ENCODE results near the gene PRAMEF13.
"Not testable (repeated sequence)": the region's sequence is repeated elsewhere in the genome, so short reads cannot be mapped to it uniquely, and the experiment has no call there.

PRAMEF13 gene

GRCh38 chr1:13201309-13201708 lies at the start of gene PRAMEF13:
TSS of gene PRAMEF13 (minus strand) at chr1:13201409. CDS start at chr1:13199589, 1,820 bp downstream.
- not testable (repeated sequence) for DNase-seq (ENCODE audit: low read depth)

DNA sequence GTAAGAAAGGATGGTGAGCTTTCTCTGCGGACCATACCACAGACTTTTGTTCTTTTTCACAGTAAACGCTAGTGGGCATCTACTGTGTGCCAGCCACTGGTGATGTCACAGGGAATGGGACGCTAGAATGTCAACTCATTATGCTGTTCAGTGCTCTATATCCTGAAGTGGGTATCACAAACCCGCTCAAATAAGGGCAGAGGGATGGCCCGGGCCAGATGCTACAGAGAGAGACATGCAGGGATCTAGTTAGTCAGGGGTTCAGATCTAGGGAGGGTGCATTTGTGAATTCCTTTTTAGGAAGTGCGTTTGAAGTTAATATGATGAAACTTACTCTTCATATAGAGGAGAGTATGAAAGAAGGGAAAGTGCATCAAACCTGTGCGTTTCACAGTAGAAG lies 45.9 kb upstream of the PRAMEF13 start:
- not testable (repeated sequence) for DNase-seq (ENCODE audit: low read depth)

DNA sequence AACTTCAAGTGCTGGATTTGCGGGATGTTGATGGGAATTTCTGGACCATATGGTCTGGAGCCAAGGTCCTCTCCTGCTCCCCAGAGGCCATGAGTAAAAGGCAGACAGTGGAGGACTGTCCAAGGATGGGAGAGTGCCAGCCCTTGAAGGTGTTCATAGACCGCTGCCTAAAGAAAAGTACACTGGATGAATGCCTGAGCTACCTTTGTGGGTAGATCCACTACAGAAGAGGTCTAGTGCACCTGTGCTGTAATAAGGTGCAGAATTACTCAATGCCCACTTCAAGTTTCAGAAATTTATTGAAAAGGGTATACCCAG lies 45.3 kb upstream of the PRAMEF13 start:
- DNase-seq (ENCODE audit: low read depth): not testable (repeated sequence)

DNA sequence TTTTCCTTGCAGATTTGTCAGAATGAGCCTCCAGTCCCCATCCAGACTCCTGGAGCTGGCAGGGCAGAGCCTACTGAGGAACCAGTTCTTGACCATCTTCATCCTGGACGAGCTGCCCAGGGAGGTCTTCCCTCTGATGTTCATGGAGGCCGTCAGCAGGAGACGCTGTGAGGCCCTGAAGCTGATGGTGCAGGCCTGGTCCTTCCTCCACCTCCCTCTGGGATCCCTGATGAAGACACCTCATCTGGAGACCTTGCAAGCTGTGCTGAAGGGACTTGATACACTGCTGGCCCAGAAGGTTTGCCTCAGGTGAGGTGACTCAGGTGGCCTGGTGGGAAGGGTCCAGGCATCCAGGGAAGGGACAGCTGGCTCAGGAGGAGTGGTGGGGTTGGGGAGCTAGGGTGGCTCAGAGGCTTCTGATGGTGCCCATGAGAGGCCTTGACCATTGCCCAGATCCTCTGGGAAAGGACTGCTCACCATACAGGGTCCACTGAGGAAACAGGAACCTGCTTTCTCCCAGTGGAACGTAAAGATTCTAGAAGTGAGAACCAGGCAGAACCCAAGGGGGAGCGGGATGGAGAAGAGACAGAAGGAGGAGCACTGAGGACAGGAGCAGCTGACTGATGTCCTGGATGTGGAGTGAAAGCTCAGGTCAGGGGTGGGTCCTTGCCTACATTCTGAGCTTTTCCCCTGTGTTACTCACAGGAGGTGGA lies 44.8 kb upstream of the PRAMEF13 start:
- not testable (repeated sequence) for DNase-seq (ENCODE audit: low read depth)

GRCh38 chr1:13243536-13244263 lies 42.5 kb upstream of the PRAMEF13 start:
- not testable (repeated sequence) for DNase-seq (ENCODE audit: low read depth)

- not testable (repeated sequence) for DNase-seq (ENCODE audit: low read depth)
Measured at GRCh38 chr1:13239633-13240032, 38.4 kb upstream of the PRAMEF13 start.

DNA sequence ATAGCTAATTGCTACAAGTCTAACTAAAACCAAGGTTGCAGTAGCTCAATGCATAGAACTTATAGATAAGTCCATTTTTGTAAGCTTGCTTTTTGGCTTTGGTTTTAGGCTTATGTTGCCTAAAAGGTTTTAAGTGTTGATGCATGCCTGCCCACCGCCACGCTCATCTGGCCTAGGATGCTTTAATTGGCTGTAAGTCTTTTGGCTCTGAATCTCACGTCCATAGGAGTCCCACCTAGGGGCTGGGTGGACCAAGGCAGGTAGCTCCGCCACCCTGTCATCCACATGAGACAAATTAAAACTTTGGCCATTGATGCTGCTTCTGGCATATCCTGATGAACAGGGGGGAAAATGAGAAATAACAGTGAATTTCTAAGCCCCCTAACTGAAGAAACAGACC lies 36.4 kb upstream of the PRAMEF13 start:
- not testable (repeated sequence) for DNase-seq (ENCODE audit: low read depth)

DNA sequence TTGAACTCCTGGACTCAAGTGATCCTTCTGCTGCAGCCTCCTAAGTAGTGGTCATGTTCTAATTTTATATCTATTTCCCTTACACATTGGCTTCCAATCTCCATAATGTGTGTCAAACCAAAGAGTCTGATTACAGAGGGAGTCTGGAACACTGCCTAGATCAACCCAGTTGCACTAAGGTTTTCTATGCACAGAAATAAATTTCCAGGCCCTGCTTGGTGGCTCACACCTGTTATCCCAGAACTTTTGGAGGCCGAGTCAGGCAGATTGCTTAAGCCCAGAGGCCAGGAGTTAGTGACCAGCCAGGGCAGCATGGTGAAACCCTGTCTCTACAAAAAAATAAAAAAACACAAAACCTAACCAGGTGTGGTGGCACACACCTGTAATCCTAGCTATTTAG lies 32.8 kb upstream of the PRAMEF13 start:
- DNase-seq (ENCODE audit: low read depth): not testable (repeated sequence)

DNA sequence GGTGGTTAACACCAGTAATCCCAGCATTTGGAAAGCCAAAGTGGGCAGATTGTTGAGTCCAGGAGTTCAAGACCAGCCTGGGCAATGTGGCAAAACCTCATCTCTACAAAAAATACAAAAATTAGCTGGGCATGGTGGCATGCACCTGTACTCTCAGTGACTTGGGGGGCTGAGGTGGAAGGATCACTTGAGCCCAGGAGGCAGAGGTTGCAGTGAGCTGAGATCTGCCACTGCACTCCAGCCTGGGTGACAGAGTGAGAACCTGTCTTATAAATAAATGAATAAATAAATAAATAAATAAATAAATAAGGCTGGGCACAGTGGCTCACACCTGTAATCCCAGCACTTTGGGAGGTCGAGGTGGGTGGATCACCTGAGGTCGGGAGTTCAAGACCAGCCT lies 30.8 kb upstream of the PRAMEF13 start:
- not testable (repeated sequence) for DNase-seq (ENCODE audit: low read depth)

GRCh38 chr1:13231061-13231750 lies 30.0 kb upstream of the PRAMEF13 start:
- not testable (repeated sequence) for DNase-seq (ENCODE audit: low read depth)

DNA sequence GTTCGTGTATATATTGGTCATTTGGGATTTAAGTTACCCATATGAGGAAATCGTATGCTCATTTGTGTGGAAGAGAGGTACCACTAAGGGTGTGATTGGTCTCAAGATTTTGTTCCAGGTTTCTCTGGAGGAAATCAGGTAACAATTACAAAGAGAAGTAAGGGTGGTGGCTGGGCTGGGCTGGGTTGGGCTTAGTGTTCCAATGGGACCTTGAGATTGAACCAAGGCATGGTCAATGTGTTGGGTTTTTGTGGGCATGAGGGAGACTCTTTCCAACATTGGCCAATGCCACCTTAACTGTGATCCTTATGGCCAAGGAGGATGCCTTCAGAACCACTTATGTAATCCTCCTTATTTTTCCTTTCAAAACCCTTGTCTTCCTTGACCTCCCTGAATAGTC lies 29.4 kb upstream of the PRAMEF13 start:
- not testable (repeated sequence) for DNase-seq (ENCODE audit: low read depth)

DNA sequence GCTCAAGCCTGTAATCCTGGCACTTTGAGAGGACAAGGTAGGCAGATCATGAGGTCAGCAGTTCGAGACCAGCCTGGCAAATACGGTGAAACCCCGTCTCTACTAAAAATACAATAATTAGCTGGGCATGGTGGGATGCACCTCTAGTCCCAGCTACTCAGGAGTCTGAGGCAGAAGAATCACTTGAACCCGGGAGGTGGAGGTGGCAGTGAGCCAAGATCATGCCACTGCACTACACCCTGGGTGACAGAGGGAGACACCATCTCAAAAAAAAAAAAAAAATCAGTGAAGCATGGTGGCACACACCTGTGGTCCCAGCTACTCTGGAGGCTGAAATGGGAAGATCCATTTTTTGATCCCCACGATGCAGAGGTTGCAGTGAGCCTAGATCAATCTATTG lies 28.9 kb upstream of the PRAMEF13 start:
- not testable (repeated sequence) for DNase-seq (ENCODE audit: low read depth)

GRCh38 chr1:13228343-13228781 lies 27.2 kb upstream of the PRAMEF13 start:
- DNase-seq (ENCODE audit: low read depth): no peak

DNA sequence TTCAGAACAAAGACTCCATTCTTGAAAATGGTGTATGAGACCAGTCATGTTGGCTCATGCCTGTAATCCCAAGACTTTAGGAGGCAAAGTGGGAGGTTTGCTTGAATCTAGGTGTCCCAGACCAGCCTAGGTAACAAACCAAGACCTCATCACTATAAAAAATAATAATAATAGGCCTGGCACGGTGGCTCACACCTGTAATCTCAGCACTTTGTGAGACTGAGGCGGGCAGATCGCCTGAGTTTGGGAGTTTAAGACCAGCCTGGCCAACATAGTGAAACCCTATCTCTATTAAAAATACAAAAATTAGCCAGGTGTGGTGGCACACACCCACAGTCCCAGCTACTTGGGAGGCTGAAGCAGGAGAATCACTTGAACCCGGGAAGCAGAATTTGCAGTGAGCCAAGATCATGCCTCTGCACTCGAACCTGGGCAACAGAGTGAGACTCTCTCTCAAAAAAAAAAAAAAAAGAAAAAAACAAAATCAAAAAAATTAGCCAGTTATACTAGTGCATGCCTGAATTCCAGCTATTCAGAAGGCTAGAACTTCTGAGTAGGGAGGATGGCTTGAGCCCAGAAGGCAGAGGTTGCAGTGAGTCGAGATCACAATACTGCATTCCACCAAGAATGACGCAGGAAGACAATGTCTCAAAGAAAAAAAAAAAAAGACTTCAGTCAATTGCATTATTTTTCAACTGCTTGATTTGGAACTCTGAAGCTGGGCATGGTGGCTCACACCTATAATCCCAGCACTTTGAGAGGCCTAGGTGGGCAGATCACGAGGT lies 26.3 kb upstream of the PRAMEF13 start:
- DNase-seq (ENCODE audit: low read depth): not testable (repeated sequence)

- DNase-seq (ENCODE audit: low read depth): not testable (repeated sequence)
Measured at GRCh38 chr1:13225675-13226204, 24.5 kb upstream of the PRAMEF13 start, which contains the start of gene PRAMEF18. TSS of gene PRAMEF18 (minus strand) at chr1:13226154. CDS start at chr1:13226106, 48 bp downstream.

DNA sequence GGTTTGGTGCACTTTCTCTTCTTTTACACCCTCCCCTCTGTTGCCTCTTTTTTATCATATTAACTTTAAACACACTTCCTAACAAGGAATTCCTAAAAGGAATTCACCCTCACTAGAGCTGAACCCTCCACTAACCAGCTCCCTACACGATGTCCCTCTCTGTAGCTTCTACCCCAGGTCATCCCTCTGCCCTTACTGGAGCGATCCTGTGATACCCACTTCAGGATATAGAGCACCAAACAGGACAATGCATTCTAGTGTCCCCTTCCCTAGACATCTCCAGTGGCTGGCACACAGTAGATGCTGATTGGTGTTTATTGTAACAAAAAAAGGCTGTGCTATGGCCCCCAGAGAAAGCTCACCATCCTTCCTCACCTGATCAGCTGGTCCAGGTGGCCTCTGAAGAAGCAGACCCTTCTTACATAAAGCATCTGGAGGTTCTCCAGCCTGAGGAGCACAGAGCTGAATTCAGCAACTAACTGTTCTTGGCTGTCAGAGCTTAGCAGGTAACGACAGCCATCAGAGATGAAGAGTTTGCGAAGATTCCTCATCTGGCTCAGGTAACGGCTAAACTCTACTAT lies 23.4 kb upstream of the PRAMEF13 start:
- no peak for DNase-seq (ENCODE audit: low read depth)

DNA sequence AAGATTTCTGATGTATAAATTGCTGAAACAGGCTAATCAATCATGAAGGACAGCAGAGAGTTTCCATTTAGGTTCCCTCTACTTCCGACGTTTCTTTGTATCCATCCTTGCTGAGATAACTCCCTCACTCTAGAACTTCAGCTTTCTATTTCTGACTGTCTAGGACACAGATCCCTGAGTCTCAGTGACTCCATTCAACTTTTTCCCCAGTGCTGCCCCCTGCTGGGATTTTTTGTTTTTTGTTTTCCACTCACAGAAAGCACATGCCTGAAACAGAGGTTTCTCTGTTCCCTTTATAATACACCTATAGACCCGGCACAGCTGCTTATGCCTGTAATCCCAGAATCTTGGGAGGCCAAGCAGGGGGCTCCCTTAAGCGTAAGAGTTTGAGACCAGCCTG lies 21.6 kb upstream of the PRAMEF13 start:
- not testable (repeated sequence) for DNase-seq (ENCODE audit: low read depth)

- DNase-seq (ENCODE audit: low read depth): not testable (repeated sequence)
Measured at GRCh38 chr1:13219203-13219602, 18.0 kb upstream of the PRAMEF13 start.

- not testable (repeated sequence) for DNase-seq (ENCODE audit: low read depth)
Measured at GRCh38 chr1:13216619-13217018, 15.4 kb upstream of the PRAMEF13 start.

- DNase-seq (ENCODE audit: low read depth): not testable (repeated sequence)
Measured at GRCh38 chr1:13208712-13209111, 7.5 kb upstream of the PRAMEF13 start.

- not testable (repeated sequence) for DNase-seq (ENCODE audit: low read depth)
Measured at GRCh38 chr1:13171548-13171947, 29.7 kb downstream of the PRAMEF13 start, which contains the start of gene PRAMEF9. TSS of gene PRAMEF9 (plus strand) at chr1:13171848. CDS start at chr1:13175281, 3,433 bp downstream.

All from GM04504 (cell line).